GM10266 (cell line): ENCODE results near the gene CASZ1.

Source experiments
- DNase-seq: peaks from one replicate; pipeline ENCODE4 v3.0.0; 2012; ENCODE audit errors: extremely low spot score
- CTCF ChIP-seq: IDR thresholded peaks from 2 replicates; pipeline ENCODE4 v1.5.1; 2012; ENCODE audit warnings: mild to moderate bottlenecking, low read depth; ENCODE audit not compliant: control insufficient read depth, insufficient read depth; ENCODE audit errors: missing control alignments

CASZ1 gene

GRCh38 chr1:10637834-10638558 lies 158.4 kb downstream of the CASZ1 start:
- TF ChIP-seq CTCF, result no peak
- DNase-seq, result no peak

GRCh38 chr1:10637400-10637799 lies 159.0 kb downstream of the CASZ1 start:
- no peak for TF ChIP-seq CTCF
- no peak for DNase-seq

- no peak for TF ChIP-seq CTCF
- no peak for DNase-seq
These were observed 160.5 kb downstream of the CASZ1 start for GRCh38 chr1:10635992-10636391.

- TF ChIP-seq CTCF, result no peak
- DNase-seq, result no peak
These were observed 161.2 kb downstream of the CASZ1 start for GRCh38 chr1:10635085-10635896.

- DNase-seq, result no peak
- no peak for TF ChIP-seq CTCF
These were observed 161.9 kb downstream of the CASZ1 start for GRCh38 chr1:10634428-10635084.

GRCh38 chr1:10634075-10634427 lies 162.4 kb downstream of the CASZ1 start:
- TF ChIP-seq CTCF, result no peak
- no peak for DNase-seq

- TF ChIP-seq CTCF, result no peak
These were observed 163.0 kb downstream of the CASZ1 start for GRCh38 chr1:10633416-10633815.

More at GRCh38 chr1:10633416-10633815, 163.0 kb downstream of the CASZ1 start:
- no peak for DNase-seq
